DMS79 (cell line): ENCODE measurements around the gene LIMCH1.
"Not testable (repeated sequence)": the region's sequence is repeated elsewhere in the genome, so short reads cannot be mapped to it uniquely, and the experiment has no call there.

Experiments
- DNase-seq: peaks from one replicate; lab custom pipeline; 2025; lab: John Stamatoyannopoulos, UW

The LIMCH1 gene

GRCh38 chr4:41642746-41643145 is 104.8 kb downstream of the LIMCH1 start:
- DNase-seq: not testable (repeated sequence)

GRCh38 chr4:41643331-41643730 is 105.4 kb downstream of the LIMCH1 start:
- no peak for DNase-seq

GRCh38 chr4:41644288-41644914 is 106.4 kb downstream of the LIMCH1 start:
- DNase-seq: no peak

- no peak for DNase-seq
Measured at GRCh38 chr4:41644915-41645295, 106.9 kb downstream of the LIMCH1 start.

GRCh38 chr4:41645728-41646390 is 107.9 kb downstream of the LIMCH1 start:
- DNase-seq: no peak

GRCh38 chr4:41646862-41647261 is 108.9 kb downstream of the LIMCH1 start:
- DNase-seq: no peak

GRCh38 chr4:41647383-41647782 is 109.4 kb downstream of the LIMCH1 start:
- DNase-seq: no peak

GRCh38 chr4:41651150-41651549 is 113.2 kb downstream of the LIMCH1 start:
- DNase-seq: not testable (repeated sequence)

GRCh38 chr4:41652971-41653370 is 115.0 kb downstream of the LIMCH1 start:
- no peak for DNase-seq

- DNase-seq: no peak
Measured at GRCh38 chr4:41653523-41653922, 115.6 kb downstream of the LIMCH1 start.

GRCh38 chr4:41655177-41655576 is 117.2 kb downstream of the LIMCH1 start:
- no peak for DNase-seq

GRCh38 chr4:41656106-41656505 is 118.1 kb downstream of the LIMCH1 start:
- DNase-seq: no peak

GRCh38 chr4:41656572-41657520 is 118.9 kb downstream of the LIMCH1 start:
- no peak for DNase-seq

- no peak for DNase-seq
Measured at GRCh38 chr4:41657561-41657960, 119.6 kb downstream of the LIMCH1 start.

- DNase-seq: no peak
Measured at GRCh38 chr4:41658163-41658562, 120.2 kb downstream of the LIMCH1 start.

GRCh38 chr4:41660352-41660751 is 122.4 kb downstream of the LIMCH1 start:
- DNase-seq: no peak

- DNase-seq: no peak
Measured at GRCh38 chr4:41661442-41662076, 123.6 kb downstream of the LIMCH1 start.

GRCh38 chr4:41665636-41666207 is 127.8 kb downstream of the LIMCH1 start:
- no peak for DNase-seq

GRCh38 chr4:41668024-41668423 is 130.1 kb downstream of the LIMCH1 start:
- DNase-seq: no peak

GRCh38 chr4:41670530-41670929 is 132.6 kb downstream of the LIMCH1 start:
- DNase-seq: no peak

- no peak for DNase-seq
Measured at GRCh38 chr4:41670982-41671381, 133.0 kb downstream of the LIMCH1 start.
